A673 (cell line): ENCODE results near the gene REV3L. TPM values are rescaled to one million over a fixed set of nuclear protein-coding genes. Genes with fewer than 3 reads are reported as not detected.

Source experiments
- BruUV-seq: library from RNA; stranded (reverse); fragments of 400-500 nt; replicated peaks from 2 replicates; lab custom pipeline; 2021; lab: Mats Ljungman, UMichigan
- CTCF ChIA-PET: fragments of 300-600 bp; sonication (Branson Sonifier 250); formaldehyde crosslinking; loops from one replicate; lab custom pipeline; 2022; ENCODE audit warnings: antibody characterized with exemption; lab: Charles Lee
- POLR2A ChIA-PET: fragments of 300-600 bp; sonication (Branson Sonifier 250); formaldehyde crosslinking; loops from one replicate; lab custom pipeline; 2022; ENCODE audit warnings: antibody characterized with exemption; ENCODE audit not compliant: low non-redundant PET; lab: Charles Lee
- DNase-seq: peaks from one replicate; pipeline ENCODE4 v3.0.0-alpha.2; 2015; ENCODE audit warnings: low spot score
- H3K27ac ChIP-seq: fragments of 200-600 bp; sonication (generic); 2 replicates; pipeline ENCODE4 v1.5.1; 2016; ENCODE audit warnings: mixed run types, low read depth, mild to moderate bottlenecking, mixed read lengths, antibody characterized with exemption, low read length; ENCODE audit not compliant: poor library complexity, severe bottlenecking
- H3K27me3 ChIP-seq: fragments of 200-600 bp; sonication (generic); replicated peaks from 2 replicates; pipeline ENCODE4 v1.6.1; 2017; ENCODE audit warnings: mixed run types, low read depth, mild to moderate bottlenecking, mixed read lengths, antibody characterized with exemption, low read length; ENCODE audit not compliant: insufficient read depth, poor library complexity
- H3K36me3 ChIP-seq: fragments of 200-600 bp; sonication (generic); 2 replicates; pipeline ENCODE4 v1.6.1; 2016; ENCODE audit warnings: mixed run types, mild to moderate bottlenecking, mixed read lengths, antibody characterized with exemption, low read length; ENCODE audit not compliant: insufficient read depth, poor library complexity, severe bottlenecking
- H3K4me1 ChIP-seq: fragments of 200-600 bp; sonication (generic); 2 replicates; pipeline ENCODE4 v1.6.1; 2017; ENCODE audit warnings: mixed run types, mild to moderate bottlenecking, mixed read lengths, antibody characterized with exemption, low read length; ENCODE audit not compliant: insufficient read depth, poor library complexity, severe bottlenecking
- H3K4me3 ChIP-seq: fragments of 200-600 bp; sonication (generic); 2 replicates; pipeline ENCODE4 v1.5.1; 2016; ENCODE audit warnings: low read depth, mixed run types, mild to moderate bottlenecking, mixed read lengths, low read length; ENCODE audit not compliant: poor library complexity, severe bottlenecking
- H3K9me3 ChIP-seq: fragments of 200-600 bp; sonication (generic); 2 replicates; pipeline ENCODE4 v1.6.1; 2016; ENCODE audit warnings: mixed run types, low read depth, mild to moderate bottlenecking, mixed read lengths, antibody characterized with exemption, low read length; ENCODE audit not compliant: poor library complexity, severe bottlenecking
- CTCF ChIP-seq: fragments of 300-800, 200-600 bp; sonication (generic); conservative IDR thresholded peaks from 2 replicates; pipeline ENCODE4 v1.5.1; 2017; ENCODE audit warnings: low read depth, mild to moderate bottlenecking, antibody characterized with exemption, low read length, moderate library complexity, mixed read lengths
- EZH2 ChIP-seq: fragments of 200-600 bp; sonication (generic); IDR thresholded peaks from 2 replicates; pipeline ENCODE4 v1.6.1; 2017; ENCODE audit warnings: borderline replicate concordance, low read depth, mild to moderate bottlenecking, mixed read lengths, antibody characterized with exemption, low read length; ENCODE audit not compliant: poor library complexity, severe bottlenecking
- intact Hi-C: fragments of 100-400 bp; cut with micrococcal nuclease; formaldehyde crosslinking; loops from one replicate; pipeline ENCODE4 v1.10.0; 2022; ENCODE audit not compliant: unreplicated experiment
- total RNA-seq: library from RNA; stranded (reverse); gene quantifications from 2 replicates; pipeline ENCODE4 v1.2.3, GENCODE V29; 2021

REV3L gene
- total RNA-seq, 1 experiment from 2014 or later: 24.0 TPM

- no peaks in the 10 kb centered on the region for H3K4me1 ChIP-seq
- no peak overlapping the region for H3K4me3 ChIP-seq
- no TSS peak for BruUV-seq
- no peaks in the 10 kb centered on the region for H3K27me3 ChIP-seq
- peaks cover 5% of the 10 kb centered on the region for H3K36me3 ChIP-seq
- H3K9me3 ChIP-seq: no peaks in the 10 kb centered on the region
- intact Hi-C loops: no loop called here
- TF ChIP-seq EZH2 (no peak), CTCF (no peak)
- POLR2A ChIA-PET: no interaction called here
- DNase-seq: no peak
- CTCF ChIA-PET: no interaction called here
- H3K27ac ChIP-seq: no peak overlapping the region
These were observed 140.1 kb downstream of the REV3L start for GRCh38 chr6:111342913-111343312.

DNA sequence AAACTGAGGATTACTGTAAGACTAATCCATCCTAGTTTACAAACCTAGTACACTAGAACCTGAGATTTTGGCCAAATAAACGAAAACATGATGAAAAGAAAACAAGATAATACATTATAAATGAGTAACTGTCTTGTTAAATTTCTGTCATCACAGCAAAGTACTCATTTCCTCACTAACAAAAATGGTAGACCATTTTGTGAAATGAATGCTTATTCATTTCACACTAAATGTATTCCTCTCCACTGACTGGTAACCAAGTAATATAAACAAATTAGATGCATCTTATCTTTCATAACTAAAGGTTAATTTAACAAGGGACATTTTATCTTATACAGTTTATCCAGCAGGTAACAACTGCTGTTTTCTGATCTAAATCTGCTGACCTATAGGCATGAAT is 143.7 kb downstream of the REV3L start:
- no peak overlapping the region for H3K4me3 ChIP-seq
- no peaks in the 10 kb centered on the region for H3K4me1 ChIP-seq
- DNase-seq: no peak
- peaks cover 10% of the 10 kb centered on the region for H3K36me3 ChIP-seq
- H3K27me3 ChIP-seq: no peaks in the 10 kb centered on the region
- H3K27ac ChIP-seq: no peak overlapping the region
- H3K9me3 ChIP-seq: no peaks in the 10 kb centered on the region
- POLR2A ChIA-PET: no interaction called here
- intact Hi-C loops: no loop called here
- BruUV-seq: no TSS peak
- CTCF ChIA-PET: no interaction called here
- TF ChIP-seq EZH2 (no peak), CTCF (no peak)

DNA sequence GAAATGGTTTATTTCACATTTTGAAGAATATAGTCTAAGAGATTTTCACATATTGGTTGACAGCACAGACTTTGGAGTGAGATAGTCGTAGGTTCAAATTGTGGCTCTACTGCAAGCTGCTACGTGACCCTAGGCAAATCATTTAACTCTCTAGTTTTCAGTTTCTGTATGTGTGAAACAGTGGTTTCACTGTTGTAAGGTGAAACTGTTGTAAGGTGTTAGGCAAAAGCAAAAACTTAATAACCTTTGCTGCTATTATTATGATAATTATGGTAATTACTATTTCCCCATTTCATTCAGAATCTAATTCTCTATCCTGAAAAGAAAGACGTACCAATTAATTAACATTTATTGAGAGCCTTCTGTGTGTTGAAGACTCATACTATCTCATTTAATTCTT is 144.2 kb downstream of the REV3L start:
- ChIA-PET CTCF (no interaction called here), POLR2A (no interaction called here)
- TF ChIP-seq CTCF (no peak), EZH2 (no peak)
- peaks cover 8% of the 10 kb centered on the region for H3K36me3 ChIP-seq
- no TSS peak for BruUV-seq
- DNase-seq: no peak
- H3K4me3 ChIP-seq: no peak overlapping the region
- intact Hi-C loops: no loop called here
- H3K4me1 ChIP-seq: no peaks in the 10 kb centered on the region
- no peaks in the 10 kb centered on the region for H3K9me3 ChIP-seq
- no peak overlapping the region for H3K27ac ChIP-seq
- H3K27me3 ChIP-seq: no peaks in the 10 kb centered on the region
